Measurements from ENCODE around the gene DYNC1I1.
A peak's percentile ranks its signal among the peaks of the same experiment; 100 is the strongest.

Gene DYNC1I1

GRCh38 chr7:96061009-96061408 is 288.7 kb downstream of the DYNC1I1 start:
- ATAC-seq (no peak), DNase-seq (no peak)
- Mint-ChIP-seq H3K4me1 (no peaks in the 10 kb centered on the region), H3K4me3 (no peak overlapping the region), H3K27ac (no peak overlapping the region), H3K9me3 (no peaks in the 10 kb centered on the region), H3K27me3 (peaks cover 56% of the 10 kb centered on the region)

- no peaks in the 10 kb centered on the region for H3K9me3 Mint-ChIP-seq
- DNase-seq (no peak), ATAC-seq (no peak)
- H3K4me3 Mint-ChIP-seq: no peak overlapping the region
- no peaks in the 10 kb centered on the region for H3K4me1 Mint-ChIP-seq
- H3K27me3 Mint-ChIP-seq: peaks cover 54% of the 10 kb centered on the region
- no peak overlapping the region for H3K27ac Mint-ChIP-seq
These were observed 289.5 kb downstream of the DYNC1I1 start for GRCh38 chr7:96061844-96062243.

- peaks cover 55% of the 10 kb centered on the region for H3K27me3 Mint-ChIP-seq
- ATAC-seq (no peak), DNase-seq (no peak)
- H3K9me3 Mint-ChIP-seq: no peaks in the 10 kb centered on the region
- no peak overlapping the region for H3K27ac Mint-ChIP-seq
- no peaks in the 10 kb centered on the region for H3K4me1 Mint-ChIP-seq
- H3K4me3 Mint-ChIP-seq: no peak overlapping the region
These were observed 295.0 kb downstream of the DYNC1I1 start for GRCh38 chr7:96067321-96067720.

- ATAC-seq: no peak
- no peak for DNase-seq
- Mint-ChIP-seq H3K27ac (no peak overlapping the region), H3K9me3 (no peaks in the 10 kb centered on the region), H3K4me3 (no peak overlapping the region), H3K4me1 (no peaks in the 10 kb centered on the region), H3K27me3 (peaks cover 41% of the 10 kb centered on the region)
These were observed 297.0 kb downstream of the DYNC1I1 start for GRCh38 chr7:96069401-96069800.

- H3K4me3 Mint-ChIP-seq: no peak overlapping the region
- H3K4me1 Mint-ChIP-seq: peaks cover 7% of the 10 kb centered on the region
- no peak for ATAC-seq
- H3K27ac Mint-ChIP-seq: no peak overlapping the region
- DNase-seq: no peak
- H3K9me3 Mint-ChIP-seq: no peaks in the 10 kb centered on the region
- H3K27me3 Mint-ChIP-seq: peaks cover 36% of the 10 kb centered on the region
These were observed 302.5 kb downstream of the DYNC1I1 start for GRCh38 chr7:96074871-96075270.

- peaks cover 45% of the 10 kb centered on the region for H3K27me3 Mint-ChIP-seq
- H3K4me3 Mint-ChIP-seq: peak overlapping the region; percentile 72 to 82
- peaks cover 7% of the 10 kb centered on the region for H3K4me1 Mint-ChIP-seq
- no peaks in the 10 kb centered on the region for H3K9me3 Mint-ChIP-seq
- H3K27ac Mint-ChIP-seq: no peak overlapping the region
- ATAC-seq (peak; percentile 89), DNase-seq (peak; percentile 47 to 49)
These were observed 303.4 kb downstream of the DYNC1I1 start for GRCh38 chr7:96075510-96076349.

GRCh38 chr7:96076350-96076707 is 304.0 kb downstream of the DYNC1I1 start:
- Mint-ChIP-seq H3K4me1 (peaks cover 7% of the 10 kb centered on the region), H3K4me3 (peak overlapping the region; percentile 72 to 82), H3K27me3 (peaks cover 41% of the 10 kb centered on the region), H3K9me3 (no peaks in the 10 kb centered on the region), H3K27ac (no peak overlapping the region)
- DNase-seq (no peak), ATAC-seq (no peak)

GRCh38 chr7:96080027-96080426 is 307.7 kb downstream of the DYNC1I1 start:
- Mint-ChIP-seq H3K27ac (no peak overlapping the region), H3K4me1 (peaks cover 7% of the 10 kb centered on the region), H3K4me3 (no peak overlapping the region), H3K27me3 (peaks cover 32% of the 10 kb centered on the region), H3K9me3 (no peaks in the 10 kb centered on the region)
- ATAC-seq (no peak), DNase-seq (no peak)

- H3K27ac Mint-ChIP-seq: no peak overlapping the region
- no peak overlapping the region for H3K4me3 Mint-ChIP-seq
- no peaks in the 10 kb centered on the region for H3K4me1 Mint-ChIP-seq
- peaks cover 20% of the 10 kb centered on the region for H3K27me3 Mint-ChIP-seq
- DNase-seq (no peak), ATAC-seq (no peak)
- no peaks in the 10 kb centered on the region for H3K9me3 Mint-ChIP-seq
These were observed 312.7 kb downstream of the DYNC1I1 start for GRCh38 chr7:96084881-96085553.

- Mint-ChIP-seq H3K4me3 (no peak overlapping the region), H3K9me3 (no peaks in the 10 kb centered on the region), H3K27me3 (peaks cover 18% of the 10 kb centered on the region), H3K27ac (no peak overlapping the region), H3K4me1 (no peaks in the 10 kb centered on the region)
- no peak for DNase-seq
- no peak for ATAC-seq
These were observed 313.6 kb downstream of the DYNC1I1 start for GRCh38 chr7:96085953-96086352.

GRCh38 chr7:96088579-96088978 is 316.2 kb downstream of the DYNC1I1 start:
- no peak overlapping the region for H3K4me3 Mint-ChIP-seq
- H3K27ac Mint-ChIP-seq: no peak overlapping the region
- DNase-seq (no peak), ATAC-seq (no peak)
- H3K27me3 Mint-ChIP-seq: peaks cover 37% of the 10 kb centered on the region
- no peaks in the 10 kb centered on the region for H3K4me1 Mint-ChIP-seq
- no peaks in the 10 kb centered on the region for H3K9me3 Mint-ChIP-seq

- H3K4me1 Mint-ChIP-seq: no peaks in the 10 kb centered on the region
- no peak for ATAC-seq
- no peak overlapping the region for H3K4me3 Mint-ChIP-seq
- DNase-seq: no peak
- H3K27me3 Mint-ChIP-seq: peaks cover 37% of the 10 kb centered on the region
- H3K9me3 Mint-ChIP-seq: no peaks in the 10 kb centered on the region
- no peak overlapping the region for H3K27ac Mint-ChIP-seq
These were observed 317.2 kb downstream of the DYNC1I1 start for GRCh38 chr7:96089511-96089910.

- no peak for ATAC-seq
- H3K4me3 Mint-ChIP-seq: no peak overlapping the region
- no peak for DNase-seq
- H3K9me3 Mint-ChIP-seq: no peaks in the 10 kb centered on the region
- peaks cover 42% of the 10 kb centered on the region for H3K27me3 Mint-ChIP-seq
- H3K4me1 Mint-ChIP-seq: no peaks in the 10 kb centered on the region
- H3K27ac Mint-ChIP-seq: no peak overlapping the region
These were observed 318.4 kb downstream of the DYNC1I1 start for GRCh38 chr7:96090756-96091155.

GRCh38 chr7:96093435-96093834 is 321.1 kb downstream of the DYNC1I1 start:
- Mint-ChIP-seq H3K9me3 (no peaks in the 10 kb centered on the region), H3K27ac (no peak overlapping the region), H3K4me1 (no peaks in the 10 kb centered on the region), H3K27me3 (peaks cover 47% of the 10 kb centered on the region), H3K4me3 (no peak overlapping the region)
- ATAC-seq (no peak), DNase-seq (no peak)

- ATAC-seq: no peak
- no peak overlapping the region for H3K4me3 Mint-ChIP-seq
- H3K27me3 Mint-ChIP-seq: peaks cover 24% of the 10 kb centered on the region
- no peak for DNase-seq
- H3K9me3 Mint-ChIP-seq: no peaks in the 10 kb centered on the region
- H3K4me1 Mint-ChIP-seq: no peaks in the 10 kb centered on the region
- no peak overlapping the region for H3K27ac Mint-ChIP-seq
These were observed 325.5 kb downstream of the DYNC1I1 start for GRCh38 chr7:96097835-96098234.

GRCh38 chr7:96100737-96101136 is 328.4 kb downstream of the DYNC1I1 start:
- Mint-ChIP-seq H3K9me3 (no peaks in the 10 kb centered on the region), H3K27me3 (peaks cover 14% of the 10 kb centered on the region), H3K27ac (no peak overlapping the region), H3K4me1 (no peaks in the 10 kb centered on the region), H3K4me3 (no peak overlapping the region)
- no peak for DNase-seq
- ATAC-seq: no peak

Data from stimulated activated naive CD8-positive, alpha-beta T cell treated with anti-CD3 and anti-CD28 coated beads, Interleukin-15, amount 100 ng/mL, for 72 hours (primary cell).